HG02943 (cell line): ENCODE measurements around the gene ZNF451.

Experiments used
- ATAC-seq: cut with Tn5 transposase; IDR thresholded peaks from one replicate; pipeline ENCODE4 v1.9.1; 2021; ENCODE audit warnings: mild to moderate bottlenecking, low read depth, moderate library complexity; ENCODE audit not compliant: unreplicated experiment

The ZNF451 gene

DNA sequence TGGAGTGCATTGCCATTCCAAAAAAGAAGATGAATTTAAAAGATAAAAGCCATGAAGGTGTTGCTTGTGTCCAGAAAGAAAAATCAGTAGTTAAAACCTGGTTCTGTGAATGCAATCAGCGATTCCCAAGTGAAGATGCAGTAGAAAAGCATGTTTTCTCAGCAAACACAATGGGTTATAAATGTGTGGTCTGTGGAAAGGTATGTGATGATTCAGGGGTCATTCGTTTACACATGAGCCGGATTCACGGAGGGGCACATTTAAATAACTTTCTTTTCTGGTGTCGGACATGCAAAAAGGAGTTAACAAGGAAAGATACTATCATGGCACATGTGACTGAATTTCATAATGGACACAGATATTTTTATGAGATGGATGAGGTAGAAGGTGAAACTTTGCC lies 57.4 kb downstream of the ZNF451 start:
- no peak for ATAC-seq

DNA sequence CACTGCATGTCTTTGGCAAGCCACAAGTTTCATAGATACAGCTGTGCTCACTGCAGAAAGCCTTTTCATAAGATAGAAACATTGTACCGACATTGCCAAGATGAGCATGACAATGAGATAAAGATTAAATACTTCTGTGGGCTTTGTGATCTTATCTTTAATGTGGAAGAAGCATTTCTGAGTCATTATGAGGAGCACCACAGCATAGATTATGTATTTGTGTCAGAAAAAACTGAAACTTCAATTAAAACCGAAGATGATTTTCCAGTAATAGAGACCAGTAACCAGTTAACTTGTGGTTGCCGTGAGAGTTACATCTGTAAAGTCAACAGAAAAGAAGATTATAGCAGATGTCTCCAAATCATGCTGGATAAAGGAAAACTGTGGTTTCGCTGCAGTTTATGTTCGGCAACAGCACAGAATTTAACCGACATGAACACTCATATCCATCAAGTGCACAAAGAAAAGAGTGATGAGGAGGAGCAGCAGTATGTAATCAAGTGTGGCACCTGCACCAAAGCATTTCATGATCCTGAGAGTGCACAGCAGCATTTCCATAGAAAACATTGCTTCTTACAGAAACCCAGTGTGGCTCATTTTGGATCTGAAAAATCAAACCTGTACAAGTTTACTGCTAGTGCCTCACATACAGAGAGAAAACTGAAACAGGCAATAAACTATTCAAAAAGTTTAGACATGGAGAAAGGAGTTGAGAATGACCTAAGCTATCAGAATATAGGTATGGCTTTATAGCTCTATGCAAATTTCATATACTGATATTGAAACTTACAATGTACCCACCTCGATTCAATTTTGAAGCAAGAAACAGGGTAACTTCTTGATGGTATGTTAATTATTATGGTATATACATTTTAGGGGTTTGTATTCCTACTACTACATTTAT lies 58.2 kb downstream of the ZNF451 start:
- ATAC-seq, result no peak

GRCh38 chr6:57158658-57159057 lies 68.7 kb downstream of the ZNF451 start:
- no peak for ATAC-seq

- no peak for ATAC-seq
Measured at GRCh38 chr6:57159127-57159526, 69.1 kb downstream of the ZNF451 start.

DNA sequence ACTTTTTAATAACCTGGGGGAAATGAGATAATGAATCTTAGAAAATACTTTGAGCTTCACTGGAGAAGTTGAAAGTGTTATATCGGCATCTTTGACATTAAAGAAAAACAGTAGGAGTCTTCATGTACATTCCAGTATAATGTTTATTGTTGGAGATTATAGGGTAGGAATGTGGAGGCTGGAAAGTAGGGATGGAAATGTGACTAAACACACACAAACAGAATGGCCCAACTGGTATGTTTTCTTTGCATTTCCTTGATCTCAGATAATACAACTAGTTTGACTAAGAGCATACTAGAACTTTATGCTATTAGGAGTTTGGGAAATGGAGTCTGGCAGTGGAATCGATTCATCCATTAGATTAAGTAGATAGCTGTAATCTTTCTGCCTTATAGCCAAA lies 72.0 kb downstream of the ZNF451 start:
- no peak for ATAC-seq

GRCh38 chr6:57162516-57162915 lies 72.5 kb downstream of the ZNF451 start:
- no peak for ATAC-seq

DNA sequence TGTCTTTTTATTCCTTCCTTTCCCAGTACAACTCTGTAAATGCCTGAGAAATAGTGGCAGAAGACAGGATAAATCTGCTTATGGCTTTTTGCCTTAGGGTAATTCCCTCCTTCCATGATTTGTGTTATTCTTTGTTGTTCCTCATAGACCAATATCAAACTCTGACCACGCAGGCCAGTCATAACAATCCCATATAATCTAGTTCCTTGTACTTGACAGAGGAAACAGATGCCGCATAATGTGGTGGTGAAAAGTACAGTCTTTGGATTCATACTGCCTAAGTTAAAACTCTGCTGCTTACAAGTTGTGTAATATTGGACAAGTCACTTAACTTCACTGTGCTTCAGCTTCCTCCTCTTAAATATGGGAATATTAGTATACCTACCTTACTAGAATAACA lies 74.0 kb downstream of the ZNF451 start:
- ATAC-seq, result no peak

DNA sequence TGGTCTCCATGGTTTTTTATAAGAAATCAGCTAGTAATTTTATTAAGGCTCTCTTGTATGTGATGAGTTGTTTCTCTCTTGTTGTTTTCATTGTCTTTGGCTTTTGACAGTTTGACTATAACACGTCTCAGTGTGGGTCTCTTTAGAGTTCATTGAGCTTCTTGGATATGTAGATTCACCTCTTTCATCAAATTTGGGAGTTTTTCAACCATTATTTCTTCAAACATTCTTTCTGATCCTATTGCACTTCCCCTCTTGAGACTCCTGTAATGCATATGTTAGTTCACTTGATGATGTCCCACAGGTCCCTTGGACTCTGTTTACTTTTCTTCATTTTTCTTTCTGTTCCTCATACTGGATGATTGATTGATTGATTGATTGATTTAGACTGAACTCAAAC lies 75.1 kb downstream of the ZNF451 start:
- no peak for ATAC-seq

DNA sequence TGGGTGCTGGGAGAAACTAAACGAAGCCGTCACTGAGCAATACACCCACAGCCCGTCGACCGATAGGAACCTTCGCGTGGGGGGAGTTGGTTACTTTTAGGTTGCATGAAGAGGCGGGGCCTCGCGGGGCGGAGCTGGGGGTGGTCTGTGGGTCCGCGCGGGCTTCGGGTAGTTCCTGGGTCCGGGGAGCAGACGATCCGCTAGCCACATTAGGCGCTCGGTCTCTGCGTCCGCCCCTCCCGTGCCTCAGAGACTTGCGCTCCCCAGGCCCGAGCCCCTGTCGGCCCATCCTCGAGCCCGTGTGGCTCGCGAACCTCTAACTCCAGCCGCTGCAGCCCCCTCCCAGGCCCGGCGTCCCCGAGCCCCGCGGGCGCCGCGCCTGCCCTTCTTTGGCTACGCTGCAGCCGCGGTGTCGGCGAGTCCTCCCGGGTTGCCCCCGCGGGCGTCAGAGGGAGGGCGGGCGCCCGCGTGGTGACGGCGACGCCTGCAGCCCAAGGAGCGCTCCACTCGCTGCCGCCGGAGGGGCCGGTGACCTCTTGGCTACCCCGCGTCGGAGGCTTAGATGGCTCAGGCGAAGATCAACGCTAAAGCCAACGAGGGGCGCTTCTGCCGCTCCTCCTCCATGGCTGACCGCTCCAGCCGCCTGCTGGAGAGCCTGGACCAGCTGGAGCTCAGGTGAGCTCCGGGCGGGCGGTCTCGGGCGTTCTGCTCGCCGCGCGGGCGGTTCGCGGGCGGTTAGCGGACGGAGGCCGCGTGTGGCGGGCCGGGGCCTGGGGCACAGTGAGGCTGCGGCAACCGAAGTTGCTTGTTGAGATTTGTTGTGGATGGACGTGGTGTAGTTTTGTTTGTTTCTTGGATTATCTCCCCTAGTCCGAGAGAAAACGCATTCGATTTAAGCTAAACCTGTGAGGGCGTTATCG lies 82.4 kb downstream of the ZNF451 start, which contains the start of gene BAG2:
BAG2 (plus strand) TSS at position 191 of the 920 bp plus-strand sequence; CDS start at position 563, 372 bp downstream.
- peak; percentile 85 for ATAC-seq

GRCh38 chr6:57173056-57173885 lies 83.3 kb downstream of the ZNF451 start:
- no peak for ATAC-seq

DNA sequence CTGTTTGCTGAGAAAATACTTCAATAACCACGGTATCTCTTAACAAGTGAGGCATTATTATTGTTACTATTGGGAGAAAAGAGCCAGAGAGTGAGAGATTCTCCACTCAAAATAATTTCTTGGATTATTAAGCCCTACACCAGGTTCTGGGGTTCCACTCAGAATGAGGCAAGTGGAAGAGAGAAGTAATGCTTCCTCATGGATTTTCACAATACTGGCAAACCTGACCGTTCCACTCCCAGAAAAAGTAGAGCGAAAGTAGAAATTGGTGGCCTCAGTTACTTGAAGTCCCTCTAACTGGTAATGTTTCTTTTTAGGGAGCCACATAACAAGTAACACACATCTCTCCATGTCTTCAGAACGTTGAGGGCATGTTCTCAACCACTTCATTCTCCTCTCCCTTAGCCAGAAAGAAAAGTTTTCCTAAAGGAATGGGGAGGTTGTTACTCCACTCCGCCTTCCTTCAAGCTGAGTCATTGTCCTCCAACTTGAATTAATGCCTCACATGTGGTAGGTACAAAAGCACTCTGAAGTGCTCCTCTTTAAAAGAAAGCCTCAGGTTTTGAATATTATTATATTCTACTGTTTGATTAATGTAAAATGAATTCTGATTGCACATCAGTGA lies 84.0 kb downstream of the ZNF451 start:
- ATAC-seq, result no peak

DNA sequence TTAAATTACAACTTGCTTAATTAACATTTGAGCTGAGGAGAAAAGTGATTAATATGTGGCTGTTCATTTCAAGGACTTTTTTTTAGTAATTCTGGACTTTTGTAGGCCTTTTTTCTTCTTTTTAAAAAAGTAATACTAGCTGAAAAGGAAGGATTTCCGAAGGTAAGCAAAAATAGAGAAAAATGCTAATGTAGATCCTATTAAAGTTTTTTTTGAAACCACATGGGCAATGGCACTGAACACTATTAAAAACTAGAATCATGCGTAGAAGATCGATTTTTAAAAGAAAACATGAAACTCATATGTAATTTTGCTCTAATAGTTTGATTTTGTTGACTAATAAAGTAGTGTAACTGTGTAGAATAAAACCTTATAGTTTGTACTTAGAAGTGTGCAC lies 84.5 kb downstream of the ZNF451 start:
- ATAC-seq, result no peak

DNA sequence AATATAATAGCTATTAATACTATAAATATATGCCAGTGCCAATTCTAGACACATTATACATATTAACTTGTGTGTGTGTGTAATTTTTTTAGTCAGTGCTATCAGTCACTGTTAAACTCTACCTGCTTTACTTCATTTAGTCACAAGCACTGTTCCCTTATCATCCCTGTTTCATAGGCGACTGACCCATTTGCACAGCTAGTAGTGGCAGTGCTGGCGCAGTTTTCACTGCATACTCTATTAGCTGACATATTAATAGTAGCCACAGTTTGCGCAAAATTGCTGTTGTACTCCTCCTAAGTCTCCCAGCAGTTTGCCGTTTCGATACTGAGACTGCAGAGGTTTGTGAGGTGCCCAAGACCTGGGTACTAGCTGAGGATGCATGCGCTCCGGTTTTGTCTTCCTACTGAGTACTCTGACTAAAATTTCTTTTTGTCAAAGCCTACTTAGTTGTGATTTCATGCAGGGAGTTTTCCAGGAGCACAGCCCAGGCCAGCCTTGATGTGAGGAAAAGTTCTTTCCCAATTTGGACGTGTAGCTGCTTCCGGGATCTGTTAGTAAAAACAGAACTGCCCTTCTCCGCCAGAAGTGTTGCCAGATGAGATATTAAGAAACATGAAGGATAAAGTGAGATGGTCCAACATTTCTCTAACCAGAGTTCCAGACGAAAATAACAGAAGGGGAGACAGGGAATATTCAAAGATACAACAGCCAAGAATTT lies 87.7 kb downstream of the ZNF451 start:
- no peak for ATAC-seq

- ATAC-seq, result no peak
Measured at GRCh38 chr6:57180596-57180995, 90.6 kb downstream of the ZNF451 start.

DNA sequence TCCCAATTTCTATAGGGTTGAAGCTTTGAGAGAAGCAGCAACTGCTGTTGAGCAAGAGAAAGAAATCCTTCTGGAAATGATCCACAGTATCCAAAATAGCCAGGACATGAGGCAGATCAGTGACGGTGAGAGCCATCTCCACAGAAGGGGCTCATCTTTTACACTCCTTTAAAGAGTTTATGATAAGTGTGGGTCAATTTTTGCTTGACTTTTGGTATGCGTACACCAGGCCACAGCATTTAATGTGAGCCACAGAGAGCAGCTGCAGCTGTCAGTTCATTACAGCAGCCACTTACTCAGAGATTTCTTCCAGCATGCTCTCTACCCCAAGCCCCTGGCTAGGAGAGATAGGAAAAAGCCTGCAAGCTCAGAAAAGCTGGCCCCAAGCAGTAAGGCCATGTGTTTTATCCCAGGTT lies 92.0 kb downstream of the ZNF451 start:
- ATAC-seq, result no peak

- ATAC-seq, result no peak
Measured at GRCh38 chr6:57183336-57183735, 93.3 kb downstream of the ZNF451 start.

- ATAC-seq, result no peak
Measured at GRCh38 chr6:57190140-57190539, 100.2 kb downstream of the ZNF451 start.

DNA sequence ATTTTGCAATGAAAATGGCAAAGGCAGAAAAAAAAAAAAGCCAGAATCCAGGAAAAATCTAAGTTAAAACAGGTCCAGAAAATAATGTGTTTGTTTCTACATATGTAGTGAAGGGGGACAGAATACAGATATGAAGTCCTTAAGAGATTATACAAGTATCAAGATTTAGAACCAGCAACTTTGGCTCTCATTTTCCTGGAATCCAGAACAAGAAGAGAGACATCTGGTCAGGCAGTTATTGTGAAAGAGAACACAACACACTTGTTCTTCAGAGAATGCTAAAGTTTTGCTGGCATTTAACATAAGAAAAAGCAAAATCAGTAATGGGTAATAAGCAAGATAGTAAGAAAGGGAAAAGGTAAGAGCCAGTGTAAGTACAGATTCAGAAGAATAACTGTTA lies 103.2 kb downstream of the ZNF451 start:
- no peak for ATAC-seq

DNA sequence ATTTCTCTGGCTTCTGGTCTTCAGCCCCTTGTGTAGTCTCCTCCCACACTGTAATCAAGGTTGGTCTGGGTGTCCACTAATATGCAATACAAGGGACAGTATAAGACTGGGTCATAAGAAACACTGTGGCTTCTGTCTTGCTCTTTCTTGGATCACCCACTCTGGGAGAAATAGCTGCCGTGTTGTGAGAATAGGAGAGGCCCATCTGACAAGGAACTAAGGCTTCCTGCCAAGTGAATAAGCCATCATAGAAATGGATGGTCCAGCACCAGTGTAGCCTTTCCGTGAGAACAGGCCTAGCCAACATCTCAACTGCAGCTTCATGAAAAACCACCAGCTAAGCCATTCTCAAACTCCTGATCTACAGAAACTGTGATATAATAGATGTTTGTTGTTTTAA lies 105.5 kb downstream of the ZNF451 start:
- ATAC-seq, result no peak
